Mononuclear cell (primary cell): Measurements from ENCODE around the gene EIF6. TPM values are rescaled to one million over a fixed set of nuclear protein-coding genes. Genes with fewer than 3 reads are reported as not detected.

Experiments
- H3K27me3 ChIP-seq: 2 replicates; pipeline ENCODE4 v1.6.0; 2011; ENCODE audit warnings: low read length, control low read depth; ENCODE audit not compliant: insufficient read depth
- H3K4me1 ChIP-seq: 2 replicates; pipeline ENCODE4 v1.5.1; 2011; ENCODE audit warnings: mild to moderate bottlenecking, low read length, control low read depth; ENCODE audit not compliant: insufficient read depth
- H3K4me3 ChIP-seq: 2 replicates; pipeline ENCODE4 v1.5.1; 2011; ENCODE audit warnings: mild to moderate bottlenecking, low read length, moderate library complexity
- H3K9me3 ChIP-seq: 2 replicates; pipeline ENCODE4 v1.5.1; 2011; ENCODE audit warnings: low read depth, mild to moderate bottlenecking, control low read depth, low read length
- total RNA-seq: library from RNA; depleted of rRNA; stranded (reverse); fragments of >200 nt; gene quantifications from one replicate; pipeline ENCODE4 v1.2.3, GENCODE V29; 2012

Gene EIF6
- total RNA-seq, 1 donor = 33.9 TPM

- H3K9me3 ChIP-seq = no peaks in the 10 kb centered on the region
- peaks cover 5% of the 10 kb centered on the region for H3K4me1 ChIP-seq
- H3K4me3 ChIP-seq = no peak overlapping the region
- no peaks in the 10 kb centered on the region for H3K27me3 ChIP-seq
Observed at GRCh38 chr20:35303382-35303734, 18.8 kb upstream of the EIF6 start.

- H3K9me3 ChIP-seq = no peaks in the 10 kb centered on the region
- no peak overlapping the region for H3K4me3 ChIP-seq
- H3K4me1 ChIP-seq = peaks cover 5% of the 10 kb centered on the region
- H3K27me3 ChIP-seq = no peaks in the 10 kb centered on the region
Observed at GRCh38 chr20:35302421-35303335, 18.1 kb upstream of the EIF6 start.

- Histone ChIP-seq H3K4me3 (no peak overlapping the region), H3K27me3 (no peaks in the 10 kb centered on the region), H3K9me3 (no peaks in the 10 kb centered on the region), H3K4me1 (peaks cover 5% of the 10 kb centered on the region)
Observed at GRCh38 chr20:35301426-35301825, 16.9 kb upstream of the EIF6 start.

GRCh38 chr20:35300469-35301262 is 16.1 kb upstream of the EIF6 start:
- Histone ChIP-seq H3K9me3 (no peaks in the 10 kb centered on the region), H3K4me1 (peaks cover 5% of the 10 kb centered on the region), H3K27me3 (no peaks in the 10 kb centered on the region), H3K4me3 (no peak overlapping the region)

GRCh38 chr20:35299780-35300179 is 15.2 kb upstream of the EIF6 start:
- Histone ChIP-seq H3K4me1 (peaks cover 5% of the 10 kb centered on the region), H3K27me3 (no peaks in the 10 kb centered on the region), H3K9me3 (no peaks in the 10 kb centered on the region), H3K4me3 (no peak overlapping the region)

GRCh38 chr20:35298264-35298663 is 13.7 kb upstream of the EIF6 start:
- Histone ChIP-seq H3K27me3 (no peaks in the 10 kb centered on the region), H3K4me3 (no peak overlapping the region), H3K9me3 (no peaks in the 10 kb centered on the region), H3K4me1 (no peaks in the 10 kb centered on the region)

- H3K4me1 ChIP-seq = no peaks in the 10 kb centered on the region
- H3K9me3 ChIP-seq = no peaks in the 10 kb centered on the region
- no peaks in the 10 kb centered on the region for H3K27me3 ChIP-seq
- H3K4me3 ChIP-seq = no peak overlapping the region
Observed at GRCh38 chr20:35297740-35298139, 13.2 kb upstream of the EIF6 start.

GRCh38 chr20:35297155-35297554 is 12.6 kb upstream of the EIF6 start:
- Histone ChIP-seq H3K9me3 (no peaks in the 10 kb centered on the region), H3K27me3 (no peaks in the 10 kb centered on the region), H3K4me3 (no peak overlapping the region), H3K4me1 (no peaks in the 10 kb centered on the region)

GRCh38 chr20:35296101-35296554 is 11.6 kb upstream of the EIF6 start:
- no peaks in the 10 kb centered on the region for H3K9me3 ChIP-seq

GRCh38 chr20:35295674-35296073 is 11.1 kb upstream of the EIF6 start:
- Histone ChIP-seq H3K27me3 (no peaks in the 10 kb centered on the region), H3K4me3 (no peak overlapping the region), H3K9me3 (no peaks in the 10 kb centered on the region), H3K4me1 (no peaks in the 10 kb centered on the region)

More at GRCh38 chr20:35296101-35296554, 11.6 kb upstream of the EIF6 start:
- no peak overlapping the region for H3K4me3 ChIP-seq
- no peaks in the 10 kb centered on the region for H3K27me3 ChIP-seq
- no peaks in the 10 kb centered on the region for H3K4me1 ChIP-seq

GRCh38 chr20:35295058-35295457 is 10.5 kb upstream of the EIF6 start:
- Histone ChIP-seq H3K4me3 (no peak overlapping the region), H3K9me3 (no peaks in the 10 kb centered on the region), H3K27me3 (no peaks in the 10 kb centered on the region), H3K4me1 (no peaks in the 10 kb centered on the region)

GRCh38 chr20:35294293-35294685 is 9.7 kb upstream of the EIF6 start:
- no peak overlapping the region for H3K4me3 ChIP-seq
- no peaks in the 10 kb centered on the region for H3K9me3 ChIP-seq
- no peaks in the 10 kb centered on the region for H3K27me3 ChIP-seq
- H3K4me1 ChIP-seq = no peaks in the 10 kb centered on the region

GRCh38 chr20:35293303-35294292 is 9.0 kb upstream of the EIF6 start:
- no peaks in the 10 kb centered on the region for H3K27me3 ChIP-seq

GRCh38 chr20:35292504-35293285 is 8.1 kb upstream of the EIF6 start:
- Histone ChIP-seq H3K27me3 (no peaks in the 10 kb centered on the region), H3K9me3 (no peaks in the 10 kb centered on the region), H3K4me1 (no peaks in the 10 kb centered on the region), H3K4me3 (no peak overlapping the region)

More at GRCh38 chr20:35293303-35294292, 9.0 kb upstream of the EIF6 start:
- Histone ChIP-seq H3K4me1 (no peaks in the 10 kb centered on the region), H3K9me3 (no peaks in the 10 kb centered on the region), H3K4me3 (no peak overlapping the region)
